Muscle of arm (tissue), 12 donors: ENCODE measurements around the gene FBRSL1. TPM values are rescaled to one million over a fixed set of nuclear protein-coding genes. Genes with fewer than 3 reads are reported as not detected.

Experiments
- DNase-seq: peaks from one replicate; pipeline ENCODE4 v3.0.0-alpha.2; 2013
- polyA plus RNA-seq, 12 donors: library from polyadenylated mRNA; unstranded; fragments of 120-200 nt; gene quantifications; one replicate each; pipeline ENCODE4 v1.2.1, GENCODE V29; 2013; ENCODE audit not compliant: insufficient read length in 12 of 12

Gene FBRSL1
- polyA plus RNA-seq, 12 donors: 30.7 to 124 (median 35.5) TPM; not detected in 1

DNA sequence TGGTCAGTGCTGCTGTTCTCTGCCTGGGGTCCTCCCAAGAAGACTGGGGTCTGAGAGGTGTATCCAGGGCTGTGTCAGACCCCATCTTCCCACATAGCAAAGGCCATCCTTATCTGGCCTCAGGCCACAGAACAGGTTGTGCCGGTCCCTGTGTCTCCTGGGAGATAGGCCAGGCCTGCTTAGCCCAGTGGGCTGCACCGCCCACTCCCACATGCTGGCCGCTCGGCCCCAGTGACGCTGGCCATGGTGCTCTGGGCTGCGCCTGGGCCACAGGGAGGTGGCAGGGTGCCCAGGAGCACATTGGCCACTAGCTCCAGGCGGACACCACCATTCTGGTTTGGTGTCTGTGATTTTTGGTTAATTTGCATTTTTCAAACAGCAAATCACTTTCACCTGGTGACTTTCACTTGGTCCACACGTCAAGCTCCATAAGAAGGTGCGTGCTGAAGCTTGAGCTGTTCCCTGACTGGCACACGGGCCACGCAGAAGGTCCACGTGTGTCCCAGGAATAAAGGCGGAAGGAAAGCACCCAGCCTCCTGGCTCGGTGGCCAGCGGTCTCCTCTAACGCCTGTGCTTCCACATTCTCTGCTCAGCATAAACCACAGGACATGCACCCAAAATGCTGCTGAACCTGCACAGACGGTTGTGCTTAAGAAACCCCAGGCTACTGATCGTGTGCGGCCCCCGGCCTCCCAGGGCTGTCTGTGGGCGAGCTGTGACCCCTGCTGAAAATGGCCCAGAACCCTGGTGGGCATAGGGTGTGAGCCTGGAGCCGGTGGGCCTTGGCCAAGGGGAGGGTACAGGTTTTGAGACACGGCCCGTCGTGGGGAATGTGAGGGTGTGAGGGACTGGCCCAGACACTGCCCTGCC lies 4.6 kb downstream of the FBRSL1 start:
- DNase-seq: no peak

DNA sequence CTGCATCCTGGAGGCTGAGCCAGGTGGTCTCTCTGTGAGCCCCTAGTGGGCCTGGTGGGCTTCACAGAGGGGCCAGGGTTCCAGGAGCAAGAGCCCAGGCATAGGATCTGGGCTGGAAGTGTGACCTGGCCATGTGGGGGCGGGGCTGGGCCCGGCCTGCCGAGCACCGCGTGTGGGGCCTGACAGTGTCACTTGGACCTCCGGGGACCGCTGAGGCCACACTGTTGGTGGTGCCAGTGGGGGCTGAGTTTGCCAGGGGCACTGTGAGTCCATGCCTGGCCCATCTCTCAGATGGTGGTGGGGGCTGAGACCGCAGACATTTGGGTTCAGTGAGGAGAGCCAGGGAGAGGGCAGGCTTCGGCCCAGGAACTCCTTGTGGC lies 5.2 kb downstream of the FBRSL1 start:
- no peak for DNase-seq

DNA sequence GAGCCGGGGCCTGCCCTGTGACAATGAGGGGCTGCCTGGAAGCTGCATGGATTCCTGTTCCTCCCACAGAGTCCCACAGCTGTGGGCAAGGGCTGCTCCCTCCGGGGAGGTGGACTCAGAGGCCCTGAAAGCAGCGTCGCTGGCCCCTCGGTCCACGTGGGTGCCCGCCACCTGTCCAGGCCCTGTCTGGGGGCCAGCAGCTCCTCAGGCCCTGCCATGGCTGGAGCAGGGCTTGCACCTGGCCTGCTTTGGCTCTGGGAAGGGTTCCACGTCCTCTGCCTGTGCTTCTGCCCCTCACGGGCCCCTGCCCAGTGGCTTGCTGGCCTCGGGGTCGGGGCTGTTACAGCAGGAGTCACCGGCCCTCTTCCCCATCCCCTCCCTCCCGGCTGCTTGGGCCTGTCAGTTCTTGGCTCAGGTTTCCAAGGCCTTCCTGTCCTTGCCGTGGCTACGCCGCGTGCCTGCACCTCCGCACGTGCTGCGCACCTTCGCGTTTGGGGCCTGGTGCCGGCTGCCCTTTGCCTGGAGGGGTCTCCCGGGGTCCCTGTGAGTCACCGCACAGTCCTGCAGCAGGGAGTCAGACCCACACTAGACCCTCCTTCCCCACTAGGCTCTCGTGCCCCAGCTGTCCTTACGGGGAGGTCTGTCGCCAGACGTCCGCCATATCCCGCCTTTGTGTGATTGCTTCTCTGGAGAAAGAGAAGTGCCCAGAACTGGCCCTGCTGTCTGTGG lies 5.8 kb downstream of the FBRSL1 start:
- DNase-seq: no peak

DNA sequence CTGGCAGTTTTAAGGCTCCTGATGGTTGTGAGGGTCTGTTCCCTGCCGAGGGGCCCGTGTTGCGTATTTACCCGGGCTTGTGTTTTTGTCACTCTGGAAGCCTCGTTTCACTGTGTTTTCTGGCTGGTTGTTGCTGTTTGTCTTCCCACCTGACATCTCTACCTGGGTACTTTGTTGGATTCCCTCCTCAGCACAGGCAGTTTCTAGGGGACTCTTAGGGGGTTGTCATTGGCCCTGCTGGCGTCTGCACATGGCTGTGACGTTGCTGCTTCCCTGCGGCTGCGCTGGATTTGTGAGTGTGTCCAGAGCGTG lies 6.4 kb downstream of the FBRSL1 start:
- DNase-seq: no peak

DNA sequence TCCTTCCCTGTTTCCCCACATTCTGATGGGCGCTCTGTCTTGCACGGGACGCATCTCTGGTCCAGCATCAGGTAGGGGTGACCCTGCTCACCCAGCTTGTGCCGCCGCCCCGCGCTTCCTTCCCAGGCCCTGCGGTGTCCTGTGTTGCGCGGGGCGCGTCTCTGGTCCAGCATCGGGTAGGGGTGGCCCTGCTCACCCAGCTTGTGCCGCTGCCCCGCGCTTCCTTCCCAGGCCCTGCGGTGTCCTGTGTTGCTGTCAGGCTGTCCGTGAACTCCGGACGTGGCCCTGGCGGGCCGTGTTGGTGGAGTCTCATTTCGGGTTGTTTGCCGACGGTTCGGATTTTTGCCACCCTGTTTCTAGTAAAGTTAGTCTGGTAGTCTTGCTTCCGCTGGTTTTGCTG lies 6.8 kb downstream of the FBRSL1 start:
- DNase-seq: no peak

DNA sequence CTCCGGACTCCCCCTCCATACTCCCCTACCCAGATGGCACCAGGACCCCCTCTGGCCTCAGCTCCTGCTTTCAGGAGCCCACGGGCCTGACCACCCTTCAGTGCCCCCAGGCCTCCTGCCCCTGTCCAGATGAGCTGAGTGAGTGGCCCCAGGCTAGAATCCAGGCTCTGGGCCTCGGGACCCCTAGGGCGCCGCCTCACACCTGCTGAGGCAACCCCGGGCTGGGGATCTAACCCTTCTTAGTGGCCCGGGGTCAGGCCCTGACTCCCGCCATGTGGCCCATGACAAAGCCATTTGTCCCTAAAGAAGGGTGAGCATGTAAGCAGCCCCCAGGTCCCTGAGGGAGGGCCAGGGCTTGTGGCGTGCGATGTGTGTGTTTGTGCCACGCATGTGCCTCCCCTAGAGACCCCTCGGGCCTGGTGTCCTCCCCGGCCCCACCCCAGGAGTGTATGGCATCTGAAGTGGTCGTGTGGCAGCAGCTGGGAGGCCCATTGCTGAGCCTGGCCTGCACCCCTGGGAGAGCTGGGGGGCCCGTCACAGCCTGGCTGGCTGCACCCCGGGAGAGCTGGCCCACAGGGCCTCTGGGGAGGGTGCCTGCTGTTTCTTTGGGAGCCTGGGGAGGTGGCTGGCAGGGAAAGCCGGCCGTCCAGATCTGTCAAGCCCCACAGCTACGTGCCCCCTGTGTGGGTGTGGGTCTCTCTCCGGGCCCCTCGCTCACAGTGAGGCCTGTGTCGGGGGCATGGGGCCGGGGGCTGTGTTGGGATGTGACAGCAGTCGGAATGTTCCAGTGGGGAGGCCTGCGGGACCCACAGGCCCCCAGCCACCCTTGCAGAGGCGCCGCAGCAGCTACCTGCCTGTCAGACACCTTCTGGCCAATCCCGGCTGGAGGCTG lies 7.8 kb downstream of the FBRSL1 start:
- no peak for DNase-seq

DNA sequence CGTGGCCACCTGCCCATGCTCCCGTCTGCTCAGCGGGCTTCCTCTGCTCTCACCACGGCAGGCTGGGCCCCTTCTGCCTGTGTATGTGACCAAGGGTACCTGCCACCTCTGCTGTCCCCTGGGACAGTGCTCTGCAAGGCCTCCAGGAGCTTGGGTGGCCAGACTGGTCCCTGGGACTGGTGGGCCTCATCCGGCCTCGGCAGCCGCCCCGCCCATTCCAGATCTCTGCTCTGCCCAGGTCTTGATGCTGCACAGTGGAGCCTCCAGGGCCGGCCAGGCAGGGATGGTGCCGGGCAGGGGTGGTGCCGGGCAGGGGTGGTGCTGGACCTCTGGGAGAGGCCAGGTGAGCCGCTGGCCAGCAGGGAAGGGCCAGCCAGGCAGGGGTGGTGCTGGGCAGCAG lies 9.0 kb downstream of the FBRSL1 start:
- DNase-seq: no peak

DNA sequence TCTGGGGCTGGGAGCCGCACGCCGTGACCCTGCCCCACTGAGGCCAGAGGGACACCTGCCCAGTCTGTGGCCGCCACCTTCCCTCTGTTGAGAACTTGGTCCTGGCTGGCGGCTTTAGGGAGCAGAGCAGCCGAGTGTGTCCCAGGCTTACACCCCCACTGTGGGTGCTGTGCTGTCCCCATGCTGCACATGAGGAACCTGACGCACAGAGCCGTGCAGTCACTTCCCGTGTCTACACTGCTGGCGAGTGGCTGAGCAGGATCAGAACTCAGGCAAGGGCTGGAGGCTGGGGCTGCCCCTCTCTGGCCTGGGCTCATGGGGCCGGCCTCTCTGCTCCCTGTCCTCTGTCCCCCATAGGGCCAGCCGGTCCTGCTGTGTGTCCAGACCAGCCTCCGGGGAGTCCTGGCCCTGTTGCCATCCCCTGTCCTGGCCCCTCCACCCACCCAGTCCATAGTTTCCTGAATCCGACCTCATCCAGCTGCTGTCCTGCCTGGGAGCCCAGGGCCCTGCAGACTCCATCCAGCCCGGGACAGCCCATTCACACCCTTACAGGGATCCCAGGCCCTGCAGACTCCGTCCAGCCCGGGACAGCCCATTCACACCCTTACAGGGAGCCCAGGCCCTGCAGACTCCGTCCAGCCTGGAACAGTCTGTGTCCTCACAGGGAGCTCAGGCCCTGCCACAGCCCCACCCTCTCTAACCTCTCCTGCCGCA lies 10.3 kb downstream of the FBRSL1 start:
- DNase-seq: no peak

DNA sequence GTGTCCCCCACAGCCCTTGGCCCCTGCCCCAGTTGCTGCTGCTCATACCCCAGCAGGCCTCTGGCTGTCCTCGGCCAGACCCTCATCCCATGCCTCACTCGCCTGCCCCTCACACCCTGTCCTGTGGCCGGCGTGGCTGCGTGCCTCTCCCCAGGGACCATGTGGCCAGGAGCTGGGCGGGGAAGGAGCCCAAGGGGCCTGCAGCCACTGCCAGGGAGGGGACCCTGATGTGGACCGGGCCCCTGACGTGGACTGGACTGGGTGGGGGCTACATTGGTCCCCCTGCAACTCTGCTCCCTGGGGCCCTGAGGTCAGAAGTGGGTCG lies 10.9 kb downstream of the FBRSL1 start:
- DNase-seq: no peak

DNA sequence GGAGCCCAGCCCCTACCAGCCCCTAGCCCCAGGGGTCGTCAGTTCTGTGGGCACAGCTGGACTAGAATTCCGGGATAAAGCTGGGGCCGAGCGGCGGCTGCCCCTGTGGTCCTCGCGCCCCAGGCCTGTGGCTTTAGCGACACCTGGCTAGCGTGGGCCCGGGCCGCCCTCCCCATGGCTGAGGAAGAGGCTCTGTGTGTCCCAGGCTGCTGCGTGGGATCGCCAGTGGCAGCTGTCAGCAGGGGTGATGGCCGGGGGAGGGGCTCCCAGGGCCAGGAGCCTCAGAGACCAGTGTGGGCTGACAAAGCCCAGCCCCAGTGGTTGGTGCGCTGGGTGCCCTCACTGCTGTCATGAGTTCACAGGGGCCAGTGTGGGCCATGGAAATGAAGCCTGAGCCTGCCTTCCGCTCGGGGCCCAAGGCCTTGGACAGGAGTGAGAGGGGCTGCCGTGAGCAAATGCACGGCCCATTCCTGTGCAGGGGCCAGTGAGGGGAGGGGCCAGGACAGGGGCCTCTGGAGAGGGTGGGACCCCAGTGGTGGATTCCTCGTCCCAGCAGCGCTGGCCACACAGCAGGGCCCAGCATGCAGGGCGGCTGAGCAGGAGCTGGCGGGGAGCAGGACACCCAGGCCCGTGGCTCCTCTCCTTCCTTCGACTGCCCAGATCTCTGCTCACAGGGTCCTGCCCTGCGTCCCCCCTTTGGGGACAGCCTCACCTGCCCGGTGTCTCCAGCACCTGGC lies 11.4 kb downstream of the FBRSL1 start:
- no peak for DNase-seq

DNA sequence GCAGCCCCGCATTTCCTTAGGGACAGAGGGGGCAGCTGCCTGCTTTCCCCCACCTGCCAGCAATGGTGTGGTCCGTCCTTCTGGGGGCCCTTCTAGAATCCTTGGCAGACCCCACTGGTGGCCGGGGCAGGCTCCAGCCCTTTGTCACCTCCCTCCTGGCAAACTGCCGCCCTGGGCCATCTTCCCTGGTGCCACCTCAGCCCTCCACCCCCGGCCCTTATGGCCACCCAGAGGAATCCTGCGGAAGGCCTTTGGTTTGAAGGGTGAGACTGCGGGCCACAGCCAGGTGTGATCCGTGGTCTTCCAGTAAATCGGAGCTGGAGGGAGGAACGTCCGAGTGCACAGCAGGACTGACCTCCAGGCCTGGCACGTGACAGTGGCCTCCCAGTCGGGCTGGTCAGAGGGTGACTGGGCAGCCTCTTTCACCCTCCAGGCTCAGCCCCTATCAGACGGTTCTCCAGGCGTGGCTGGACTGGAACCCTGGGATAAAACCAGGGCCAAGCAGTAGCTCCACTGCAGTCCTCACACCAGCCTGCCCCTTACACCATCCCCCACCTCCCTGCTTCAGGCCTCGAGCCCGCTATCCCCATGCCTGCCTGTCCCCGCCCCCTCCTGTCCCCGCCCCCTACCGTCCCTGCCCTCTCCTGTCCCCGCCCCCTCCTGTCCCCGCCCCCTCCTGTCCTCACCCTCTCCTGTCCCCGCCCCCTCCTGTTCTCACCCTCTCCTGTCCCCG lies 12.4 kb downstream of the FBRSL1 start:
- no peak for DNase-seq

DNA sequence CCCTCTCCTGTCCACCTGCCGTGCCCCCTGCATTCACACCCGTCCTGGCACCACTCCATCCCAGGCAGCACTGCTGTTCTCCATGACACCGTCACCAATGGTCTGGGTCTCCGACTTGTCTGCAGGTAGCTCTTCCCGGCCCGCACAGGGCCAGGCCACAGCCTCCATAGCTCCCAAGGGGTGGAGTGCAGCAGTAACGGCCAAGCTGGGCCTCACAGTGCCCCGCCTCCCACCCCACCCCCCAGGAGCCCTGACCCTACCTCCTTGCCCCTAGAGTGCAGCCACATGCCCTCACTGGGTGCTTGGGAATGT lies 12.9 kb downstream of the FBRSL1 start:
- no peak for DNase-seq

DNA sequence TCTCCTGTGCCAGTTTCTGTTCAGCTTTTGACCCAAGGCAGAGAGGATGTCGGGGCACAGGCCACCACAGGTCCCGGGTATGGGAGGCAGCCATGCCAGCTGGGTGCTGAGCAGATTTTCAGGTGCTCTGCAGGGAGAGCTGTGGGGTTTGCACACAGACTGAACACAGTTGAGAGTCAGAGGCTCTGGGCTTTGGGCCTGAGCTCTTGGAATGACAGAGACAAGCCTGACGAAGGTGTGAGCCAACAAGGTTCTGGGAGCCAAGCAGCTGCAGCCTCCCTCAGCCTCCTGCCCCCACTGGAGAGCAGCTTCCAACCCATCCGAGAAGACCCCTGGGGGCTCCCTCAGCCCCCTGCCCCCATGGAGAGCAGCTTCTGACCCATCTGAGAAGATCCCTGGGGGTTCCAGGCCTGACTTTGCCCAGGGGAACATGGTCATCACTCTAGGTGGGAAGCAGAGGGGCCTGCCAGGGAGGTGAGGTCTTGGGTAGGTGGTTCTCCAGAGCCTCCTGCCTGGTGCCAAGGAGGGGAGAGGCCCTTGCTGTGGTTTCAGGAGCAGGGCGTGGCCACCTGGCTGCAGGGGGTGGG lies 13.8 kb downstream of the FBRSL1 start:
- peak; percentile 73 for DNase-seq

DNA sequence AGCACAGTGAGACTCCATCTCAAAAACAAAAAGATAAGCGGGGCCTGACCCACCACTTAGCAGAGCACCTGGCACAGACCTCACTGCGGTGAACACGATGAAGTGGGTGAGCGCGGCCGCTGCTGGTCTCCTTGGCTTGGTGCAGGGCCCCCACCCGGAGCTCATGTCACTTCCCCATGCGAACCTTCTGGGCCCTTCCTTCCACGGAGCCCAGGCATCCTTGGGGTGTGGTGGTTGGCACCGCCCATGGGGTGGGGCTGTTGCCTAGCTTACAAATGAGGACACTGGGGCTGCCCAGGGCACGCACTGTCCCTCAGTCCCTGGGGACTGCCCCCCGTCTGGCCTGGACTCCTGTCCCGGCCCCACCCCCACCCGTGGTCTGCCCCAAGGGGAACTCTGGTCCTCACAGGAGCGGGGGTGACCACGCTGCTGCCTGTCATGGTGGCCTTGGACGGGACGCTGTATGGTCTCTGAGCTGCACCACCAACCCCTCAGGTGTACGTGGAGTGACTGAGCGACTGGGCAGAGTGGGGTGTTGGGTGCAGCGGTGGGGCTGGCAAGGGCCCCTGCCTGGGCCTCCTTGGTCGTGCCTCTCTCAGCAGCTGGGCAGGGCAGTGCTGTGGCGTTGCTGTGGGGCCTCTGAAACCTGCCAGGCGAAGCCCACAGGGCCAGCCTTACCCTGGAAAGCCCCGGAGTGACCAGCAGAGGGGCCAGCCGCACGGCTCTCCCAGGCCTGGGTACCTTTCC lies 15.3 kb downstream of the FBRSL1 start:
- no peak for DNase-seq

DNA sequence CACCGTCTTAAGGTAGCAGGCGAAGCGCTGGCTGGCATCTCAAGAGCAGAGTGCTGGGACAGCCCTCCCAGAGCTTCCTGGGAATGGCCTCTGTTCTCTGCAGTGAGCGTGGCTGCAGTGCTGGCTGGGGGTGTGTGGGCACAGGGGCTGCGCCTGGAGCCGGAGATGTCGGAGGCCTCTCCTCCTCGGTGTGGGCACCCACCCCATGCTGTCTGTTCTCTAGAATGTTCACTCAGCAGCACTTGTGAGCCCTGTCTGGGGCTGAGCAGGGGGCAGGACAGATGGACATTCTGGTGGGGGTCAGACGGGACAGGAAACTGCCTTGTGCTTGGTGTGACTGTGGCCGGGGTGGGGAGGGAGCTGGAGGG lies 15.9 kb downstream of the FBRSL1 start:
- DNase-seq: no peak

DNA sequence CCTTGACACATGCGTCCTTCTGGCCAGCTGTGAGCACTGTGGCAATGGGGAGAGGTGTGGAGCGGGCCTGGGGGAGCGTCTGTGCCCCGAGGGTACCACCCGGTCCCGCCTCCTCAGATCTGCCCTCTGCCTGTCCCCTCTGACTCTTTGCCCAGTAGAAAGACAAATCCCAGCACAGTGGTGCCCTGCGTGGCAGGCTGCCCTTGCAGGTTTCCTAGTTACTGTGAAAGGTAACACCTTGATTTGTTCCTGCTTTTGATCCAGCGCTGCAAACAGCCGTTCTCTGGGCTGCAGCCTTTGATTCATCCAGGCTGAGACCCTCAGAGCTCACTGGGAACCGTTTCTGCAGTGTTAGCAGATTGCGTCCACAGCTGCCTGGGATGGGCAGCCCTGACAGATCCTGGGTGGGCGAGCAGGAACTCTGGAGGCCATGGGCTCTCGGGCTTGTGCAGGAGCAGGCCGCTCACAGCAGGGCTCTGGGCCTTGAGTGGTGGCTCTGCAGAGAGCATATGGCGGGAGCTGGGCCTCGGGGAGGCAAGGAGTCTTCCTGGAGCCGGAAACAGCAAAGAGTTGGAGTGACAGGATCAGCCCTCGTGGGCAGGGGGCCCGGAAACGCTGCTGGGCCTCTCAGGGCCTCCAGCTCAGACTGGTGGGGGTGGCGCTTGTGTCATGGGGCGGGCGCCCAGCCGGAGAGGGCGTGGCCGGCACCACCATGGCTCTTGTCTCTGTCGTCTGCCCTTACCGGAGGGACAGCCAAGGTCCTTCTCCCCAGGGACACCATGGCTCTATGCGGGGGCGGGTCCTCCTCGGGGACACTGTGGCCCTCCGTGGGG lies 16.6 kb downstream of the FBRSL1 start:
- peak; percentile 72 for DNase-seq

DNA sequence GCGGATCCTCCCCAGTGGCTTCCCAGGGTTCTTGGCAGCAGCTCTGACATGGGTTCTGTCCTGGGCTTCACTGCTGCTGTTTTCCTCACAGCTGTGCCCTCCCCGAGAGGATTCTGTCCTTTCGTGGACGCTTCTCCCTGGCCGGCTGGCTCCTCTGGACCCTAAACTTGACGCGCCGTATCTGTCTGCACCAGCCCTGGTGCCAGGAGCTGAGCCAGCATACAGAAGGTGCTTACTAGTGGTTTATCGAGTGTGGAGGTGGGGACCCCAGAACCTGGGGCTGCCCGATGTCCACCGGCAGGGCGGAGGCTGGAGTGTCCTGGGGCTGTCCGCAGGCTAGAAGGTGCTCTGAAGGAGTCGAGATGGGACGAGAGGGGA lies 17.2 kb downstream of the FBRSL1 start:
- DNase-seq: no peak

DNA sequence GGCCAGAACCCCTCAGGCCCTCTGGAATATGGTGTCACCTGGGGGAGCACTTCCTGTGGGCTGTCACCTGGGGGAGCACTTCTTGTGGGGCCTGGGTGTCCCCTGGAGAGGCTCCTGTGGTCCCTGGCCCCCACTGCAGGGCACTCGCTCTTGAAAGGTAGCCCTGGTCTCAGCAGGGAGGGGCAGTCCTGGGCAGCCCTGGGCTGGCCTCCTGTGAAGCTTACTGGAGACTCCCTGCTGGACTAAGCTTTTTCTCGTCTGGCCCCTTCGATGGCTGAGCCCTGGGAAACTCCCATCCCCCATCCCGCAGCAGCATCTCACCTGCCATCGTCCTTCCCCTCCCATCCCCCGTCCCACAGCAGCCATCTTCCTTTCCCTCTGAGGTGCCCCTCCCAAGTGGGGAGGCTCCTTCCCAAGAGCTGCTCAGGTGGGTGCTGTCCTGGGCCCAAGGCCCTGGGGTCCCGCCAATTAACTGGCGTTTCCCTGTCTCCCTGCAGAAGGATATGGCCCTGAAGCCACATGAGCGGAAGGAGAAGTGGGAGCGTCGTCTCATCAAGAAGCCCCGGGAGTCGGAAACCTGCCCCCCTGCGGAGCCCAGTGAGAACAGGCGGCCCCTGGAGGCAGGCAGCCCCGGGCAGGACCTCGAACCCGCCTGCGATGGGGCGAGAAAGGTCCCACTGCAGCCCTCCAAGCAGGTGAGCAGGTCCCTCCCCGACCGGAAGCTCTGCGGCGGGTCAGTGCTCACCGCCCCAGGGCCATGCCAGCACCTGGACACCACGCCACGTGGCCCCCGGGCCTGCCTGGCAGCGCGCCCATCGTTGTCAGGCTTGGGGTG lies 17.9 kb downstream of the FBRSL1 start:
- no peak for DNase-seq
